ENCODE measurements around the gene PSME3IP1. TPM values are rescaled to one million over a fixed set of nuclear protein-coding genes. Genes with fewer than 3 reads are reported as not detected.
"Not testable (repeated sequence)": the region's sequence is repeated elsewhere in the genome, so short reads cannot be mapped to it uniquely, and the experiment has no call there.

The PSME3IP1 gene
- total RNA-seq, 1 donor from 2014 or later = 80.5 TPM

- ATAC-seq = no peak
- intact Hi-C loops (cut with DNase I) = no loop called here
- DNase-seq (ENCODE audit: low spot score) = no peak
Measured at GRCh38 chr16:57111420-57111819, 74.4 kb downstream of the PSME3IP1 start.

- intact Hi-C loops (cut with DNase I) = no loop called here
- ATAC-seq (no peak), DNase-seq (ENCODE audit: low spot score) (no peak)
Measured at GRCh38 chr16:57110937-57111336, 74.9 kb downstream of the PSME3IP1 start.

GRCh38 chr16:57109259-57110105 is 76.4 kb downstream of the PSME3IP1 start:
- intact Hi-C loops (cut with DNase I); ATAC-seq; DNase-seq (ENCODE audit: low spot score): not testable (repeated sequence)

GRCh38 chr16:57108432-57108831 is 77.4 kb downstream of the PSME3IP1 start:
- ATAC-seq (no peak), DNase-seq (ENCODE audit: low spot score) (no peak)
- intact Hi-C loops (cut with DNase I) = no loop called here

GRCh38 chr16:57107321-57107922 is 78.4 kb downstream of the PSME3IP1 start:
- intact Hi-C loops (cut with DNase I) = no loop called here
- DNase-seq (ENCODE audit: low spot score) (no peak), ATAC-seq (no peak)

- intact Hi-C loops (cut with DNase I) = no loop called here
- no peak for DNase-seq (ENCODE audit: low spot score)
- ATAC-seq = no peak
Measured at GRCh38 chr16:57106767-57107166, 79.1 kb downstream of the PSME3IP1 start.

- ATAC-seq (no peak), DNase-seq (ENCODE audit: low spot score) (no peak)
- intact Hi-C loops (cut with DNase I) = no loop called here
Measured at GRCh38 chr16:57105184-57105583, 80.7 kb downstream of the PSME3IP1 start.

- intact Hi-C loops (cut with DNase I) = no loop called here
- no peak for ATAC-seq
- no peak for DNase-seq (ENCODE audit: low spot score)
Measured at GRCh38 chr16:57104706-57105105, 81.1 kb downstream of the PSME3IP1 start.

GRCh38 chr16:57102888-57103851 is 82.7 kb downstream of the PSME3IP1 start:
- DNase-seq (ENCODE audit: low spot score) (no peak), ATAC-seq (no peak)
- intact Hi-C loops (cut with DNase I) = no loop called here

Other genes starting within 250 kb of the PSME3IP1 start
- gene CETP, start 224.1 kb downstream of the PSME3IP1 start, total RNA-seq = 8.2 TPM
- 60.1 TPM for gene NLRC5, start 196.5 kb downstream of the PSME3IP1 start, total RNA-seq
- 44.7 TPM for gene CPNE2, start 93.5 kb downstream of the PSME3IP1 start, total RNA-seq
- gene RSPRY1, start 290 bp upstream of the PSME3IP1 start, total RNA-seq = 26.3 TPM
- gene ARL2BP, start 59.2 kb upstream of the PSME3IP1 start, total RNA-seq = 38.5 TPM
- gene PLLP, start 98.6 kb upstream of the PSME3IP1 start, total RNA-seq = 121 TPM
- gene CCL22, start 172.7 kb upstream of the PSME3IP1 start, total RNA-seq = 0.13 TPM
- 21.3 TPM for gene CX3CL1, start 186.5 kb upstream of the PSME3IP1 start, total RNA-seq
- gene CCL17, start 218.7 kb upstream of the PSME3IP1 start, total RNA-seq = not detected